HEK293 (cell line): Measurements from ENCODE around the gene CLTCL1.

Experiments
- CTCF ChIA-PET: fragments of 350-600 bp; formaldehyde crosslinking; extraction: SDS; loops from one replicate; lab custom pipeline; 2021; ENCODE audit warnings: antibody characterized with exemption; lab: Yijun Ruan, JAX
- POLR2A ChIA-PET: fragments of 300-600 bp; formaldehyde crosslinking; extraction: SDS; loops from one replicate; lab custom pipeline; 2020; ENCODE audit warnings: antibody characterized with exemption, inconsistent platforms; lab: Yijun Ruan, JAX
- H3K27ac ChIP-seq: fragments of 200-500 bp; sonication (Bioruptor generic); 2 replicates; pipeline ENCODE4 v1.5.1; 2014; ENCODE audit warnings: low read depth, low read length, control low read depth, inconsistent platforms; ENCODE audit errors: extremely low read depth
- H3K36me3 ChIP-seq, 2 experiments: fragments of 200-500 bp in 1 of 2; sonication (Bioruptor generic) in 1 of 2; 1 replicate in 1 of 2; 2 replicates in 1 of 2; pipeline ENCODE4 v1.5.1; 2014 to 2017; ENCODE audit warnings: inconsistent platforms in 2 of 2, low read length in 2 of 2; ENCODE audit not compliant: control insufficient read depth in 2 of 2, insufficient read depth in 1 of 2
- H3K4me1 ChIP-seq: fragments of 200-500 bp; sonication (Bioruptor generic); 2 replicates; pipeline ENCODE4 v1.5.1; 2014; ENCODE audit warnings: mild to moderate bottlenecking, low read length, inconsistent platforms; ENCODE audit not compliant: control insufficient read depth, insufficient read depth
- H3K4me3 ChIP-seq: 2 replicates; pipeline ENCODE4 v1.5.1; 2011; ENCODE audit warnings: low read depth, mild to moderate bottlenecking, control low read depth, low read length, moderate library complexity
- H3K9me3 ChIP-seq: fragments of 200-500 bp; sonication (Bioruptor generic); 2 replicates; pipeline ENCODE4 v1.5.1; 2014; ENCODE audit warnings: low read depth, low read length, inconsistent platforms; ENCODE audit not compliant: control insufficient read depth, insufficient read depth
- GFI1B ChIP-seq: fragments of 450-650 bp; formaldehyde crosslinking; IDR thresholded peaks from 2 replicates; pipeline ENCODE4 v1.5.1; 2016; ENCODE audit warnings: missing biosample characterization, missing genetic modification characterization
- GLI2 ChIP-seq: fragments of 450-650 bp; formaldehyde crosslinking; IDR thresholded peaks from 2 replicates; pipeline ENCODE4; 2017; ENCODE audit warnings: missing biosample characterization, missing genetic modification characterization, low read depth, borderline replicate concordance
- GLIS1 ChIP-seq: fragments of 450-650 bp; formaldehyde crosslinking; IDR thresholded peaks from 2 replicates; pipeline ENCODE4 v1.5.1; 2016; ENCODE audit warnings: missing biosample characterization, missing genetic modification characterization
- HOXD13 ChIP-seq: sonication (generic); formaldehyde crosslinking; IDR thresholded peaks from 2 replicates; pipeline ENCODE4 v1.8.0; 2022; ENCODE audit warnings: missing genetic modification reagents, borderline replicate concordance
- KLF8 ChIP-seq: fragments of 450-650 bp; formaldehyde crosslinking; IDR thresholded peaks from 2 replicates; pipeline ENCODE4 v1.5.1; 2016; ENCODE audit warnings: missing biosample characterization, missing genetic modification characterization
- KLF9 ChIP-seq: fragments of 450-650 bp; formaldehyde crosslinking; IDR thresholded peaks from 2 replicates; pipeline ENCODE4 v1.5.1; 2016; ENCODE audit warnings: missing biosample characterization, missing genetic modification characterization, low read depth
- MEIS1 ChIP-seq: sonication (generic); formaldehyde crosslinking; IDR thresholded peaks from 2 replicates; pipeline ENCODE4 v1.8.1; 2022; ENCODE audit warnings: missing genetic modification reagents, mild to moderate bottlenecking, borderline replicate concordance
- OVOL3 ChIP-seq: fragments of 450-650 bp; formaldehyde crosslinking; IDR thresholded peaks from 2 replicates; pipeline ENCODE4 v1.5.1; 2016; ENCODE audit warnings: missing biosample characterization, missing genetic modification characterization
- SP3 ChIP-seq: fragments of 450-650 bp; formaldehyde crosslinking; IDR thresholded peaks from 2 replicates; pipeline ENCODE4 v1.5.1; 2016; ENCODE audit warnings: missing biosample characterization, missing genetic modification characterization
- TCF7L2 ChIP-seq: IDR thresholded peaks from 2 replicates; pipeline ENCODE4 v1.6.1; 2011; ENCODE audit warnings: low read depth, mild to moderate bottlenecking, inconsistent platforms, low read length, moderate library complexity, borderline replicate concordance
- ZBTB8A ChIP-seq: fragments of 450-650 bp; formaldehyde crosslinking; IDR thresholded peaks from 2 replicates; pipeline ENCODE4 v1.5.1; 2016; ENCODE audit warnings: missing biosample characterization, missing genetic modification characterization
- ZFP37 ChIP-seq: fragments of 450-650 bp; formaldehyde crosslinking; IDR thresholded peaks from 2 replicates; pipeline ENCODE4 v1.5.1; 2016; ENCODE audit warnings: missing biosample characterization, missing genetic modification characterization
- ZNF140 ChIP-seq: fragments of 450-650 bp; formaldehyde crosslinking; IDR thresholded peaks from 2 replicates; pipeline ENCODE4 v1.5.1; 2016; ENCODE audit warnings: missing biosample characterization, missing genetic modification characterization
- ZNF311 ChIP-seq: fragments of 450-650 bp; formaldehyde crosslinking; IDR thresholded peaks from 2 replicates; pipeline ENCODE4 v1.5.1; 2017; ENCODE audit warnings: missing biosample characterization, missing genetic modification characterization, borderline replicate concordance
- ZNF394 ChIP-seq: fragments of 450-650 bp; formaldehyde crosslinking; IDR thresholded peaks from 2 replicates; pipeline ENCODE4 v1.5.1; 2016; ENCODE audit warnings: missing biosample characterization, missing genetic modification characterization, mild to moderate bottlenecking, moderate library complexity, borderline replicate concordance
- ZNF830 ChIP-seq: fragments of 450-650 bp; IDR thresholded peaks from 2 replicates; pipeline ENCODE4 v1.5.0; 2018; ENCODE audit warnings: missing biosample characterization, missing genetic modification characterization, low read depth, mild to moderate bottlenecking, moderate library complexity
- TF ChIP-seq, protein P1 (sequence below): fragments of 450-650 bp; formaldehyde crosslinking; IDR thresholded peaks from 2 replicates; pipeline ENCODE4 v1.5.1; 2016; ENCODE audit warnings: missing biosample characterization, missing genetic modification characterization
- TF ChIP-seq, protein P2 (sequence below): fragments of 450-650 bp; formaldehyde crosslinking; conservative IDR thresholded peaks from 2 replicates; pipeline ENCODE4 v1.5.1; 2016; ENCODE audit warnings: low read depth, missing biosample characterization, missing genetic modification characterization
- TF ChIP-seq, protein P3 (sequence below): fragments of 450-650 bp; formaldehyde crosslinking; IDR thresholded peaks from 2 replicates; pipeline ENCODE4 v1.5.1; 2016; ENCODE audit warnings: missing biosample characterization, missing genetic modification characterization
- TF ChIP-seq, protein P4 (sequence below): fragments of 450-650 bp; formaldehyde crosslinking; IDR thresholded peaks from 2 replicates; pipeline ENCODE4 v1.5.1; 2016; ENCODE audit warnings: missing biosample characterization, missing genetic modification characterization

CLTCL1 gene

DNA sequence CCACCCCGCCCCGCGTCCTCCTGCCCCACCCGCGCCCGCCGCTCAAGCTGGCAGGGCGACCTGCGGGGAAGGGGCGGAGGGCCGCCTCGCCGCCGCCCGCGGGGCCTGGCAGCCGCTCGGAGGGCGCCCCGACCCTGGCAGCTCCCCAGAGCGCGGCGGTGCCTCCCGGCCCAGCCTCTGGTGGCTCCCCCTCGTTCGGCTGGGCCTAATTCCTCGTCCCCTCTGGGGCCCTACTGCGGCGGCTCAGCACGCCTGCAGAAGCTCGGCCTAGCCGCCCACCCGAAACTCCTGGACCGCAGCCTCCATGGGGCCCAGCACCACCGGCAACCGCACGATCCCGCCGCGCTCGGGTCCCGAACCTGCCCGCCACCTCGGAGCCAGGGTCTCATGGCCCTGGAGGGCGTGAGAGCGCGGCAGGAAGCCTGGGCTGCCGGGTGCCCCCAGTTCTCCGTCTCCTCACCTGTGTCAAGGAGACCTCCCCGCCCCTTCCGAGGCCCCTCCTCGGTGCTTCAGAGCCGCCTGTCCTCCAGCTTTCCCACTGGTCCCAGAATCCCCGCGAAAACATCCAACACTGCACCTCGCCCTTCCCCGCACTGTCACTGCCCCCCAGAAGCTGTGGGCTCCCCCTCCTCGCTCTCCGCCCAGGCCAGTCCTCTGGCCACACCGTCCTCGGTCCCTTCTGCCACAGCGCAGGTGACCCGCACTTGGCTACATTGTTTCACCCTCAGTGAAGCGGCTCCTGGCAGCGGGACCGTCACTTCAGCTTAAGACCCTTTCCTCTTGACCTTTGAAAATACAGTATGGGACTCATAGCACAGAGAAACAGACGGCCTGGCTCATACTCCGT, 140.8 kb downstream of the CLTCL1 start:
- no peaks in the 10 kb centered on the region for H3K4me1 ChIP-seq
- H3K27ac ChIP-seq = no peak overlapping the region
- ChIA-PET CTCF (no interaction called here), POLR2A (interaction anchor here (1.3 kb wide), 1 partner anchor 23 kb away, joined by 3 read pairs; no protein-coding TSS in a partner anchor)
- TF ChIP-seq, protein P1, sequence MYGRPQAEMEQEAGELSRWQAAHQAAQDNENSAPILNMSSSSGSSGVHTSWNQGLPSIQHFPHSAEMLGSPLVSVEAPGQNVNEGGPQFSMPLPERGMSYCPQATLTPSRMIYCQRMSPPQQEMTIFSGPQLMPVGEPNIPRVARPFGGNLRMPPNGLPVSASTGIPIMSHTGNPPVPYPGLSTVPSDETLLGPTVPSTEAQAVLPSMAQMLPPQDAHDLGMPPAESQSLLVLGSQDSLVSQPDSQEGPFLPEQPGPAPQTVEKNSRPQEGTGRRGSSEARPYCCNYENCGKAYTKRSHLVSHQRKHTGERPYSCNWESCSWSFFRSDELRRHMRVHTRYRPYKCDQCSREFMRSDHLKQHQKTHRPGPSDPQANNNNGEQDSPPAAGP (tag by site-specific recombination) = no peak
- TF ChIP-seq GLI2 (tag by site-specific recombination) (no peak), MEIS1 (no peak), SP3 (tag by site-specific recombination) (no peak), KLF9 (tag by site-specific recombination) (no peak), ZNF830 (no peak), GLIS1 (tag by site-specific recombination) (no peak), HOXD13 (CRISPR knock-in tag) (no peak), KLF8 (tag by site-specific recombination) (no peak), TCF7L2 (no peak), ZNF311 (tag by site-specific recombination) (no peak), GFI1B (tag by site-specific recombination) (no peak)
- TF ChIP-seq, protein P2, sequence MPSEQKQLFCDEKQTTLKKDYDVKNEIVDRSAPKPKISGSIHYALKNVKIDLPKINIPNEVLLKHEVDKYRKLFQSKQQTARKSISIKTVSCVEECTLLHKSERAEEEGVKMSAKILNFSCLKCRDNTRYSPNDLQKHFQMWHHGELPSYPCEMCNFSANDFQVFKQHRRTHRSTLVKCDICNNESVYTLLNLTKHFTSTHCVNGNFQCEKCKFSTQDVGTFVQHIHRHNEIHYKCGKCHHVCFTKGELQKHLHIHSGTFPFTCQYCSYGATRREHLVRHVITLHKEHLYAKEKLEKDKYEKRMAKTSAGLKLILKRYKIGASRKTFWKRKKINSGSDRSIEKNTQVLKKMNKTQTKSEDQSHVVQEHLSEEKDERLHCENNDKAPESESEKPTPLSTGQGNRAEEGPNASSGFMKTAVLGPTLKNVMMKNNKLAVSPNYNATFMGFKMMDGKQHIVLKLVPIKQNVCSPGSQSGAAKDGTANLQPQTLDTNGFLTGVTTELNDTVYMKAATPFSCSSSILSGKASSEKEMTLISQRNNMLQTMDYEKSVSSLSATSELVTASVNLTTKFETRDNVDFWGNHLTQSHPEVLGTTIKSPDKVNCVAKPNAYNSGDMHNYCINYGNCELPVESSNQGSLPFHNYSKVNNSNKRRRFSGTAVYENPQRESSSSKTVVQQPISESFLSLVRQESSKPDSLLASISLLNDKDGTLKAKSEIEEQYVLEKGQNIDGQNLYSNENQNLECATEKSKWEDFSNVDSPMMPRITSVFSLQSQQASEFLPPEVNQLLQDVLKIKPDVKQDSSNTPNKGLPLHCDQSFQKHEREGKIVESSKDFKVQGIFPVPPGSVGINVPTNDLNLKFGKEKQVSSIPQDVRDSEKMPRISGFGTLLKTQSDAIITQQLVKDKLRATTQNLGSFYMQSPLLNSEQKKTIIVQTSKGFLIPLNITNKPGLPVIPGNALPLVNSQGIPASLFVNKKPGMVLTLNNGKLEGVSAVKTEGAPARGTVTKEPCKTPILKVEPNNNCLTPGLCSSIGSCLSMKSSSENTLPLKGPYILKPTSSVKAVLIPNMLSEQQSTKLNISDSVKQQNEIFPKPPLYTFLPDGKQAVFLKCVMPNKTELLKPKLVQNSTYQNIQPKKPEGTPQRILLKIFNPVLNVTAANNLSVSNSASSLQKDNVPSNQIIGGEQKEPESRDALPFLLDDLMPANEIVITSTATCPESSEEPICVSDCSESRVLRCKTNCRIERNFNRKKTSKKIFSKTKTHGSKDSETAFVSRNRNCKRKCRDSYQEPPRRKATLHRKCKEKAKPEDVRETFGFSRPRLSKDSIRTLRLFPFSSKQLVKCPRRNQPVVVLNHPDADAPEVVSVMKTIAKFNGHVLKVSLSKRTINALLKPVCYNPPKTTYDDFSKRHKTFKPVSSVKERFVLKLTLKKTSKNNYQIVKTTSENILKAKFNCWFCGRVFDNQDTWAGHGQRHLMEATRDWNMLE (tag by site-specific recombination) = no peak
- H3K9me3 ChIP-seq = no peaks in the 10 kb centered on the region
- H3K36me3 ChIP-seq = no peaks in the 10 kb centered on the region
- H3K4me3 ChIP-seq = no peak overlapping the region

DNA sequence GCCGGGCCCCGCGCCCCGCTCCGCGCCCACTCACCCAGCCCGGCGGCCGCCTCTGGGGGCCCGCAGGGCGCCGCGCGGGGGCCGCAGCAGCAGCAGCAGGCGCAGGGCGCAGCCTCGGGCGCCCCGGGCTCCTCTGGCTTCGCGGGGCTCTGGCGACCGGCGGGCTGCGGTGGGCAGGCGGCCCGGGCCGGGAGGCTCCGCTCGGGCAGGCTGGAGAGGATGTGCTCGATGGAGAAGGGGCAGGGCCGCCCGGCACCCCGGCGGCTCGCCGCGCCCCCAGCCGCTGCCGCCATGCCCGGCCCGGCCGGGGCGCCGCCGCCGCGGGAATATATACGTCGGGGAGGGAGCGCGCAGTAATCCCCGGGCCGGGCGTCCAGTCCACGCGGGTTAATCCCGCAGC, 141.5 kb downstream of the CLTCL1 start, which contains the start of gene GSC2:
Gene GSC2, minus strand, starts transcription at position 302 of the 400 bp plus-strand sequence. Its CDS starts 9 bp downstream, at position 293.
- ChIA-PET POLR2A (no interaction called here), CTCF (no interaction called here)
- H3K9me3 ChIP-seq = no peaks in the 10 kb centered on the region
- peak within 1 kb of the TSS; percentile 7; the same call in 1 of the 2 replicates for H3K4me3 ChIP-seq
- H3K4me1 ChIP-seq = no peaks in the 10 kb centered on the region
- no peak within 1 kb of the TSS for H3K27ac ChIP-seq
- no peaks in the 10 kb centered on the region for H3K36me3 ChIP-seq
- TF ChIP-seq, protein P3, sequence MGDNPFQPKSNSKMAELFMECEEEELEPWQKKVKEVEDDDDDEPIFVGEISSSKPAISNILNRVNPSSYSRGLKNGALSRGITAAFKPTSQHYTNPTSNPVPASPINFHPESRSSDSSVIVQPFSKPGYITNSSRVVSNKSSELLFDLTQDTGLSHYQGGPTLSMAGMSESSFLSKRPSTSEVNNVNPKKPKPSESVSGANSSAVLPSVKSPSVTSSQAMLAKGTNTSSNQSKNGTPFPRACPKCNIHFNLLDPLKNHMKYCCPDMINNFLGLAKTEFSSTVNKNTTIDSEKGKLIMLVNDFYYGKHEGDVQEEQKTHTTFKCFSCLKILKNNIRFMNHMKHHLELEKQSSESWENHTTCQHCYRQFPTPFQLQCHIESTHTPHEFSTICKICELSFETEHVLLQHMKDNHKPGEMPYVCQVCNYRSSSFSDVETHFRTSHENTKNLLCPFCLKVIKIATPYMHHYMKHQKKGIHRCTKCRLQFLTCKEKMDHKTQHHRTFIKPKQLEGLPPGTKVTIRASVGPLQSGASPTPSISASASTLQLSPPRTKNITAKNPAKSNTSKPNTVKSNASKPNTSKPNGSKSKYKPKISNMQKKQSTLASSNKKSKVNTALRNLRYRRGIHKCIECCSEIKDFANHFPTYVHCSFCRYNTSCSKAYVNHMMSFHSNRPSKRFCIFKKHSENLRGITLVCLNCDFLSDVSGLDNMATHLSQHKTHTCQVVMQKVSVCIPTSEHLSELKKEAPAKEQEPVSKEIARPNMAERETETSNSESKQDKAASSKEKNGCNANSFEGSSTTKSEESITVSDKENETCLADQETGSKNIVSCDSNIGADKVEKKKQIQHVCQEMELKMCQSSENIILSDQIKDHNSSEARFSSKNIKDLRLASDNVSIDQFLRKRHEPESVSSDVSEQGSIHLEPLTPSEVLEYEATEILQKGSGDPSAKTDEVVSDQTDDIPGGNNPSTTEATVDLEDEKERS (tag by site-specific recombination) = no peak
- TF ChIP-seq ZNF140 (tag by site-specific recombination) = no peak
- TF ChIP-seq ZBTB8A (tag by site-specific recombination) = no peak
- no peak for TF ChIP-seq ZNF394 (tag by site-specific recombination)
- no peak for TF ChIP-seq ZFP37 (tag by site-specific recombination)
- TF ChIP-seq, protein P4, sequence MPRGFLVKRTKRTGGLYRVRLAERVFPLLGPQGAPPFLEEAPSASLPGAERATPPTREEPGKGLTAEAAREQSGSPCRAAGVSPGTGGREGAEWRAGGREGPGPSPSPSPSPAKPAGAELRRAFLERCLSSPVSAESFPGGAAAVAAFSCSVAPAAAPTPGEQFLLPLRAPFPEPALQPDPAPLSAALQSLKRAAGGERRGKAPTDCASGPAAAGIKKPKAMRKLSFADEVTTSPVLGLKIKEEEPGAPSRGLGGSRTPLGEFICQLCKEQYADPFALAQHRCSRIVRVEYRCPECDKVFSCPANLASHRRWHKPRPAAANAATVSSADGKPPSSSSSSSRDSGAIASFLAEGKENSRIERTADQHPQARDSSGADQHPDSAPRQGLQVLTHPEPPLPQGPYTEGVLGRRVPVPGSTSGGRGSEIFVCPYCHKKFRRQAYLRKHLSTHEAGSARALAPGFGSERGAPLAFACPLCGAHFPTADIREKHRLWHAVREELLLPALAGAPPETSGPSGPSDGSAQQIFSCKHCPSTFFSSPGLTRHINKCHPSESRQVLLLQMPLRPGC (tag by site-specific recombination) = no peak
- no peak for TF ChIP-seq OVOL3 (tag by site-specific recombination)
